Hepatocyte (in vitro differentiated cells): Measurements from ENCODE around the gene GDPD1.
"Not testable (repeated sequence)": the region's sequence is repeated elsewhere in the genome, so short reads cannot be mapped to it uniquely, and the experiment has no call there.

Source experiments
- CTCF ChIP-seq: fragments of 200-600 bp; sonication (generic); IDR thresholded peaks from 2 replicates; pipeline ENCODE4 v1.5.1; 2016; ENCODE audit warnings: antibody characterized with exemption, mild to moderate bottlenecking; ENCODE audit not compliant: poor library complexity
- EZH2 ChIP-seq: fragments of 200-600 bp; sonication (generic); IDR thresholded peaks from 2 replicates; pipeline ENCODE4 v1.6.1; 2016; ENCODE audit warnings: antibody characterized with exemption, mild to moderate bottlenecking, borderline replicate concordance

- not testable (repeated sequence) for TF ChIP-seq EZH2, CTCF
Measured at GRCh38 chr17:59228588-59228987, 8.3 kb downstream of the GDPD1 start.
